A673 (cell line): Measurements from ENCODE around the gene TTC34. TPM values are rescaled to one million over a fixed set of nuclear protein-coding genes. Genes with fewer than 3 reads are reported as not detected.

Experiments used
- BruUV-seq: library from RNA; stranded (reverse); fragments of 400-500 nt; replicated peaks from 2 replicates; lab custom pipeline; 2021; lab: Mats Ljungman, UMichigan
- CTCF ChIA-PET: fragments of 300-600 bp; sonication (Branson Sonifier 250); formaldehyde crosslinking; loops from one replicate; lab custom pipeline; 2022; ENCODE audit warnings: antibody characterized with exemption; lab: Charles Lee
- POLR2A ChIA-PET: fragments of 300-600 bp; sonication (Branson Sonifier 250); formaldehyde crosslinking; loops from one replicate; lab custom pipeline; 2022; ENCODE audit warnings: antibody characterized with exemption; ENCODE audit not compliant: low non-redundant PET; lab: Charles Lee
- DNase-seq: peaks from one replicate; pipeline ENCODE4 v3.0.0-alpha.2; 2015; ENCODE audit warnings: low spot score
- H3K27ac ChIP-seq: fragments of 200-600 bp; sonication (generic); 2 replicates; pipeline ENCODE4 v1.5.1; 2016; ENCODE audit warnings: mixed run types, low read depth, mild to moderate bottlenecking, mixed read lengths, antibody characterized with exemption, low read length; ENCODE audit not compliant: poor library complexity, severe bottlenecking
- H3K27me3 ChIP-seq: fragments of 200-600 bp; sonication (generic); replicated peaks from 2 replicates; pipeline ENCODE4 v1.6.1; 2017; ENCODE audit warnings: mixed run types, low read depth, mild to moderate bottlenecking, mixed read lengths, antibody characterized with exemption, low read length; ENCODE audit not compliant: insufficient read depth, poor library complexity
- H3K36me3 ChIP-seq: fragments of 200-600 bp; sonication (generic); 2 replicates; pipeline ENCODE4 v1.6.1; 2016; ENCODE audit warnings: mixed run types, mild to moderate bottlenecking, mixed read lengths, antibody characterized with exemption, low read length; ENCODE audit not compliant: insufficient read depth, poor library complexity, severe bottlenecking
- H3K4me1 ChIP-seq: fragments of 200-600 bp; sonication (generic); 2 replicates; pipeline ENCODE4 v1.6.1; 2017; ENCODE audit warnings: mixed run types, mild to moderate bottlenecking, mixed read lengths, antibody characterized with exemption, low read length; ENCODE audit not compliant: insufficient read depth, poor library complexity, severe bottlenecking
- H3K4me3 ChIP-seq: fragments of 200-600 bp; sonication (generic); 2 replicates; pipeline ENCODE4 v1.5.1; 2016; ENCODE audit warnings: low read depth, mixed run types, mild to moderate bottlenecking, mixed read lengths, low read length; ENCODE audit not compliant: poor library complexity, severe bottlenecking
- H3K9me3 ChIP-seq: fragments of 200-600 bp; sonication (generic); 2 replicates; pipeline ENCODE4 v1.6.1; 2016; ENCODE audit warnings: mixed run types, low read depth, mild to moderate bottlenecking, mixed read lengths, antibody characterized with exemption, low read length; ENCODE audit not compliant: poor library complexity, severe bottlenecking
- EZH2 ChIP-seq: fragments of 200-600 bp; sonication (generic); IDR thresholded peaks from 2 replicates; pipeline ENCODE4 v1.6.1; 2017; ENCODE audit warnings: borderline replicate concordance, low read depth, mild to moderate bottlenecking, mixed read lengths, antibody characterized with exemption, low read length; ENCODE audit not compliant: poor library complexity, severe bottlenecking
- intact Hi-C: fragments of 100-400 bp; cut with micrococcal nuclease; formaldehyde crosslinking; loops from one replicate; pipeline ENCODE4 v1.10.0; 2022; ENCODE audit not compliant: unreplicated experiment
- total RNA-seq: library from RNA; stranded (reverse); gene quantifications from 2 replicates; pipeline ENCODE4 v1.2.3, GENCODE V29; 2021
- TF ChIP-seq, protein P1 (sequence below): fragments of 300-800, 200-600 bp; sonication (generic); conservative IDR thresholded peaks from 2 replicates; pipeline ENCODE4 v1.5.1; 2017; ENCODE audit warnings: low read depth, mild to moderate bottlenecking, antibody characterized with exemption, low read length, moderate library complexity, mixed read lengths

Gene TTC34
- total RNA-seq, 1 experiment from 2014 or later, result 0.84 TPM

DNA sequence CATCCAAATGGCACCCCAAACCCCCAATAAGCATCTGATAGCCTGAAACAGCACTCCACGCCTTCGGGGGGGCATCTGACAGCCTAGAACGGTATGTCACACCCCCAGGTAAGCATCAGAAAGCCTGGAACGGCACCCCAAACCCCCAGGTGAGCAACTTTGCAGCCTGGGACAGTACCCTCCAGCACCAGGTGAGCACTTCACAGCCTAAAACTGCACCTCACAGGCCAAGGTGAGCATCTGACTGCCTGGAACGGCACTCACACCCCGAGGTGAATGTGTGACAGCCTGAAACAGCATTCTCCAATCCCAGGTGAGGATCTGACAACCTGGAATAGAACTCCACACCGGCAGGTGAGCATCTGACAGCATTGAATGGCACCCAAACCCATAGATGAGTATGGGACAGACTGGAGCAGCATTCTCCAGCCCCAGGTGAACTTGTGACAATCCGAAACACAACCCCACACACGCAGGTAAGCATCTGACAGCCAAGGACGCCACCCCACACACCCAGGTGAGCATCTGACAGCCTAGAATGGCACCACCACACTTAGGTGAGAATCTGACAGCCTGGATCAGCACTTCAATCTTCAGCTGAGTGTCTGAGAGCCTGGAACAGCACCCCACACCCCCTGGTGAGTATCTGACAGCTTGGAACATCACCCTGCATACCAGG is 150.4 kb downstream of the TTC34 start:
- no peaks in the 10 kb centered on the region for H3K36me3 ChIP-seq
- TF ChIP-seq, protein P1, sequence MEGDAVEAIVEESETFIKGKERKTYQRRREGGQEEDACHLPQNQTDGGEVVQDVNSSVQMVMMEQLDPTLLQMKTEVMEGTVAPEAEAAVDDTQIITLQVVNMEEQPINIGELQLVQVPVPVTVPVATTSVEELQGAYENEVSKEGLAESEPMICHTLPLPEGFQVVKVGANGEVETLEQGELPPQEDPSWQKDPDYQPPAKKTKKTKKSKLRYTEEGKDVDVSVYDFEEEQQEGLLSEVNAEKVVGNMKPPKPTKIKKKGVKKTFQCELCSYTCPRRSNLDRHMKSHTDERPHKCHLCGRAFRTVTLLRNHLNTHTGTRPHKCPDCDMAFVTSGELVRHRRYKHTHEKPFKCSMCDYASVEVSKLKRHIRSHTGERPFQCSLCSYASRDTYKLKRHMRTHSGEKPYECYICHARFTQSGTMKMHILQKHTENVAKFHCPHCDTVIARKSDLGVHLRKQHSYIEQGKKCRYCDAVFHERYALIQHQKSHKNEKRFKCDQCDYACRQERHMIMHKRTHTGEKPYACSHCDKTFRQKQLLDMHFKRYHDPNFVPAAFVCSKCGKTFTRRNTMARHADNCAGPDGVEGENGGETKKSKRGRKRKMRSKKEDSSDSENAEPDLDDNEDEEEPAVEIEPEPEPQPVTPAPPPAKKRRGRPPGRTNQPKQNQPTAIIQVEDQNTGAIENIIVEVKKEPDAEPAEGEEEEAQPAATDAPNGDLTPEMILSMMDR, result no peak
- peaks cover 41% of the 10 kb centered on the region for H3K9me3 ChIP-seq
- ChIA-PET CTCF (no interaction called here), POLR2A (no interaction called here)
- no peaks in the 10 kb centered on the region for H3K27me3 ChIP-seq
- BruUV-seq, result no TSS peak
- H3K27ac ChIP-seq, result no peak overlapping the region
- intact Hi-C loops, result no loop called here
- H3K4me3 ChIP-seq, result no peak overlapping the region
- DNase-seq, result no peak
- H3K4me1 ChIP-seq, result no peaks in the 10 kb centered on the region

DNA sequence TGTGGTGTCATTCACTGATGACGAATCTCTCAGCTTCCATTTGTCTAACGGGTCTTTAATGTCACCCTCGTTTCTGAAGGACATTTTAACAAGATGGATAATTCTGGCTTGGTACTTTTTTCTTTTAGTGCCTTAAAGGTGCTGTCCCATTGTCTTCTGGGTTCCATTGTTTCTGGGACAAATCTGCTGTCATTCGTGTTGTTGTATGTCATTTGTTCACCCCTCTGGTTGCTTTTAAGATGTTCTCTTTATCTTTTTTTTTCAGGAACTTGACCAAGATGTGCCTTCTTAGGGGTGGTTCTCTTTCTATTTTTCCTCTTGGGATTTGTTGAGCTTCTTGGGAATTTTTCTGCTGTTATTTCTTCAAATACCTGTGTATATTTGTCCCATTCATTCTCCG is 154.7 kb downstream of the TTC34 start:
- BruUV-seq, result no TSS peak
- intact Hi-C loops, result no loop called here
- CTCF ChIA-PET, result no interaction called here

DNA sequence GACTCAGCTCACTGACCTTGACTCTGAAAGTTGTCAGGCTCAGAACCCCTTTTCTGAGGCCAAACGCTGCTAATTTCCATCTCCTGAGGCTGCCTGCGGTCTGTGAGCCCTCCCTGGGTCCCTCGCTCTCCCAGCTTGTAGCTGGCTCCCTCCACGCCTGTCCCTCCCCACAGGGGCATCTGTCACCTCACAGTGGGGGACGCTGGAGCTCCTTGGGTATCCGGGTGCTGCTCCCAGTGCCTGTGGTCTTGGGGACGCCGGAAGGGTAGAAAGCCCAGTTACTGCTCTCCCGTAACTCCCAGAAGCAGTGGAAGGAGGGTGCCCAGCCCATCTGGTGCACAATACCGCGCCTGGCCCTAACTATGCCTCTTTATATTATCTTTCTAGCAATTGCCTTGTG is 155.7 kb downstream of the TTC34 start:
- ChIA-PET CTCF (no interaction called here), POLR2A (no interaction called here)
- Histone ChIP-seq H3K4me1 (no peaks in the 10 kb centered on the region), H3K9me3 (peaks cover 16% of the 10 kb centered on the region), H3K4me3 (no peak overlapping the region), H3K27ac (no peak overlapping the region), H3K36me3 (no peaks in the 10 kb centered on the region), H3K27me3 (no peaks in the 10 kb centered on the region)
- no peak for TF ChIP-seq EZH2
- TF ChIP-seq, protein P1, result no peak
- no peak for DNase-seq
- intact Hi-C loops, result no loop called here
- BruUV-seq, result no TSS peak

More for the DNA sequence above, 154.7 kb downstream of the TTC34 start:
- H3K27ac ChIP-seq, result no peak overlapping the region
- no peak for DNase-seq
- peaks cover 16% of the 10 kb centered on the region for H3K9me3 ChIP-seq
- no peak for TF ChIP-seq EZH2
- TF ChIP-seq, protein P1, result no peak
- H3K27me3 ChIP-seq, result no peaks in the 10 kb centered on the region
- POLR2A ChIA-PET, result no interaction called here
- H3K4me1 ChIP-seq, result no peaks in the 10 kb centered on the region
- no peaks in the 10 kb centered on the region for H3K36me3 ChIP-seq
- no peak overlapping the region for H3K4me3 ChIP-seq
